DOHH2 (cell line): ENCODE data around the gene FGD4.

Source experiments
- H3F3A ChIP-seq: fragments of 200-600 bp; sonication (generic), shearing (Covaris generic); 2 replicates; pipeline ENCODE4 v1.6.0; 2016; ENCODE audit warnings: antibody characterized with exemption, mild to moderate bottlenecking; ENCODE audit not compliant: control insufficient read depth, insufficient read depth
- H3K27ac ChIP-seq: fragments of 200-600 bp; sonication (generic); 2 replicates; pipeline ENCODE4 v1.5.1; 2014; ENCODE audit warnings: low read depth, mild to moderate bottlenecking, low read length, moderate library complexity
- H3K27me3 ChIP-seq: fragments of 200-600 bp; sonication (generic); 2 replicates; pipeline ENCODE4 v1.6.1; 2014; ENCODE audit warnings: mild to moderate bottlenecking, low read length, mixed read lengths; ENCODE audit not compliant: control insufficient read depth
- H3K36me3 ChIP-seq: fragments of 200-600 bp; sonication (generic); 2 replicates; pipeline ENCODE4 v1.6.1; 2014; ENCODE audit warnings: mild to moderate bottlenecking, low read length, moderate library complexity, mixed read lengths; ENCODE audit not compliant: control insufficient read depth
- H3K4me1 ChIP-seq: fragments of 200-600 bp; sonication (generic); 2 replicates; pipeline ENCODE4 v1.6.1; 2014; ENCODE audit warnings: mild to moderate bottlenecking, low read length, mixed read lengths; ENCODE audit not compliant: control insufficient read depth
- H3K4me2 ChIP-seq: fragments of 200-600 bp; sonication (generic); 2 replicates; pipeline ENCODE4 v1.6.0; 2014; ENCODE audit warnings: mild to moderate bottlenecking, low read length, moderate library complexity
- H3K4me3 ChIP-seq: fragments of 200-600 bp; sonication (generic); 2 replicates; pipeline ENCODE4 v1.5.1; 2014; ENCODE audit warnings: mild to moderate bottlenecking, low read length, mixed read lengths
- H3K79me2 ChIP-seq: fragments of 200-600 bp; sonication (generic); 2 replicates; pipeline ENCODE4 v1.6.1; 2014; ENCODE audit warnings: mild to moderate bottlenecking, low read length, mixed read lengths; ENCODE audit not compliant: control insufficient read depth
- H3K9me2 ChIP-seq: fragments of 200-600 bp; sonication (generic); replicated peaks from 2 replicates; pipeline ENCODE4 v1.6.1; 2014; ENCODE audit warnings: mild to moderate bottlenecking, low read length, mixed read lengths; ENCODE audit not compliant: control insufficient read depth
- H3K9me3 ChIP-seq: fragments of 200-600 bp; sonication (generic); 2 replicates; pipeline ENCODE4 v1.6.1; 2014; ENCODE audit warnings: antibody characterized with exemption, low read length, mixed read lengths; ENCODE audit not compliant: control insufficient read depth, insufficient read depth
- H4K20me1 ChIP-seq: fragments of 200-600 bp; sonication (generic); 2 replicates; pipeline ENCODE4 v1.6.0; 2014; ENCODE audit warnings: low read depth, mild to moderate bottlenecking, antibody characterized with exemption, low read length, moderate library complexity; ENCODE audit not compliant: control insufficient read depth, insufficient read depth
- CTCF ChIP-seq: fragments of 200-600 bp; sonication (generic); IDR thresholded peaks from one replicate; pipeline ENCODE4 v1.5.1; 2014; ENCODE audit warnings: antibody characterized with exemption, mild to moderate bottlenecking, low read depth, low read length; ENCODE audit not compliant: poor library complexity, severe bottlenecking
- EZH2phosphoT487 ChIP-seq: fragments of 200-600 bp; sonication (generic); IDR thresholded peaks from 2 replicates; pipeline ENCODE4 v1.6.1; 2017; ENCODE audit warnings: borderline replicate concordance, mild to moderate bottlenecking, antibody characterized with exemption, low read length, moderate library complexity, mixed read lengths

FGD4 gene

GRCh38 chr12:32595251-32595650 is 195.9 kb downstream of the FGD4 start:
- Histone ChIP-seq H3K36me3 (peaks cover 3% of the 10 kb centered on the region; the same call in 1 of the 2 replicates), H3F3A (no peaks in the 10 kb centered on the region), H3K4me1 (no peaks in the 10 kb centered on the region), H3K27ac (no peak overlapping the region), H3K9me2 (no peaks in the 10 kb centered on the region), H3K4me3 (no peak overlapping the region), H3K79me2 (no peaks in the 10 kb centered on the region), H3K4me2 (no peak overlapping the region), H3K27me3 (no peaks in the 10 kb centered on the region), H4K20me1 (no peaks in the 10 kb centered on the region), H3K9me3 (no peaks in the 10 kb centered on the region)
- TF ChIP-seq CTCF (no peak), EZH2phosphoT487 (no peak)

- no peaks in the 10 kb centered on the region for H3K9me3 ChIP-seq
- no peak overlapping the region for H3K4me2 ChIP-seq
- no peaks in the 10 kb centered on the region for H3K27me3 ChIP-seq
- H3F3A ChIP-seq = no peaks in the 10 kb centered on the region
- peaks cover 7% of the 10 kb centered on the region for H3K36me3 ChIP-seq
- no peak overlapping the region for H3K27ac ChIP-seq
- H4K20me1 ChIP-seq = no peaks in the 10 kb centered on the region
- no peak overlapping the region for H3K4me3 ChIP-seq
- H3K9me2 ChIP-seq = no peaks in the 10 kb centered on the region
- TF ChIP-seq CTCF = no peak
- TF ChIP-seq EZH2phosphoT487 = no peak
- H3K4me1 ChIP-seq = no peaks in the 10 kb centered on the region
- no peaks in the 10 kb centered on the region for H3K79me2 ChIP-seq
Observed at GRCh38 chr12:32596030-32596429, 196.7 kb downstream of the FGD4 start.

- no peak overlapping the region for H3K4me3 ChIP-seq
- H3K4me1 ChIP-seq = no peaks in the 10 kb centered on the region
- no peaks in the 10 kb centered on the region for H3K79me2 ChIP-seq
- no peaks in the 10 kb centered on the region for H3K9me2 ChIP-seq
- H3K27me3 ChIP-seq = no peaks in the 10 kb centered on the region
- H3K9me3 ChIP-seq = no peaks in the 10 kb centered on the region
- H3F3A ChIP-seq = no peaks in the 10 kb centered on the region; the same call in 1 of the 2 replicates
- no peak overlapping the region for H3K27ac ChIP-seq
- peaks cover 18% of the 10 kb centered on the region for H3K36me3 ChIP-seq
- TF ChIP-seq EZH2phosphoT487 (no peak), CTCF (no peak)
- no peak overlapping the region for H3K4me2 ChIP-seq
- H4K20me1 ChIP-seq = no peaks in the 10 kb centered on the region
Observed at GRCh38 chr12:32598688-32599087, 199.3 kb downstream of the FGD4 start.
